Measurements from ENCODE around the gene RPTOR.

GRCh38 chr17:80647746-80648145 lies 103.1 kb downstream of the RPTOR start:
- TF ChIP-seq CTCF (IDR thresholded peaks at IDR 0.05; ENCODE audit: borderline replicate concordance, extremely low read depth, low read length, poor library complexity, severe bottlenecking) (no peak), EZH2 (IDR thresholded peaks at IDR 0.05; ENCODE audit: borderline replicate concordance, low read depth, low read length, severe bottlenecking) (no peak)
